HepG2 (cell line): ENCODE results near the gene CIAPIN1. TPM values are rescaled to one million over a fixed set of nuclear protein-coding genes. Genes with fewer than 3 reads are reported as not detected.
A peak's percentile ranks its signal among the peaks of the same experiment; 100 is the strongest.

ENCODE experiments used
- ARID2 ChIP-seq: sonication (generic); formaldehyde crosslinking; IDR thresholded peaks from 2 replicates; pipeline ENCODE4 v1.8.1; 2022; ENCODE audit warnings: mild to moderate bottlenecking, missing genetic modification reagents, borderline replicate concordance
- ATF7 ChIP-seq, 2 experiments: fragments of 450-650 bp in 1 of 2; sonication (generic) in 1 of 2; formaldehyde crosslinking in 1 of 2; IDR thresholded peaks; 2 replicates each; pipeline versions ENCODE4 v1.4.0 to v1.6.1; 2016 to 2020; ENCODE audit warnings: antibody characterized with exemption in 1 of 2, mild to moderate bottlenecking in 1 of 2, missing genetic modification reagents in 1 of 2
- PAF1 ChIP-seq: IDR thresholded peaks from 2 replicates; pipeline ENCODE4 v1.6.1; 2016; ENCODE audit warnings: missing genetic modification reagents, missing compliant biosample characterization
- REXO4 ChIP-seq: sonication (generic); formaldehyde crosslinking; IDR thresholded peaks from 2 replicates; pipeline ENCODE4 v1.8.0; 2022; ENCODE audit warnings: missing genetic modification reagents, mild to moderate bottlenecking, borderline replicate concordance
- SRY ChIP-seq: sonication (generic); formaldehyde crosslinking; IDR thresholded peaks from 2 replicates; pipeline ENCODE4 v1.8.0; 2022; ENCODE audit warnings: mild to moderate bottlenecking, missing genetic modification reagents
- TMF1 ChIP-seq: sonication (generic); formaldehyde crosslinking; IDR thresholded peaks from 2 replicates; pipeline ENCODE4 v1.8.1; 2022; ENCODE audit warnings: low read depth, missing genetic modification reagents
- ZFX ChIP-seq: sonication (generic); formaldehyde crosslinking; IDR thresholded peaks from 2 replicates; pipeline ENCODE4 v1.4.0; 2020; ENCODE audit warnings: mild to moderate bottlenecking, low read depth, missing genetic modification reagents, moderate library complexity
- ZNF569 ChIP-seq: sonication (generic); formaldehyde crosslinking; IDR thresholded peaks from 2 replicates; pipeline ENCODE4 v1.5.0; 2020; ENCODE audit warnings: mild to moderate bottlenecking, missing genetic modification reagents, moderate library complexity, borderline replicate concordance
- ZNF652 ChIP-seq: IDR thresholded peaks from 2 replicates; pipeline ENCODE4 v1.6.1; 2016; ENCODE audit warnings: low read depth, borderline replicate concordance
- ZNF768 ChIP-seq: sonication (generic); formaldehyde crosslinking; IDR thresholded peaks from 2 replicates; pipeline ENCODE4 v1.4.0; 2020; ENCODE audit warnings: missing genetic modification reagents
- ZNF878 ChIP-seq: sonication (generic); formaldehyde crosslinking; IDR thresholded peaks from 2 replicates; pipeline ENCODE4 v1.8.1; 2023; ENCODE audit warnings: mild to moderate bottlenecking, missing genetic modification reagents, moderate library complexity
- polyA plus RNA-seq, 8 experiments: library from polyadenylated mRNA; depleted of rRNA in 3 of 8; stranded (reverse) in 7 of 8; unstranded in 1 of 8; fragments of >200 nt; fragmentation: Illumina TruSeq in 4 of 8; extraction: Trizol in 4 of 8; gene quantifications; 2 replicates each; pipeline versions ENCODE4 v1.2.1 to v1.2.3, GENCODE V29; 2011 to 2016; ENCODE audit warnings: low read depth in 4 of 8, missing spikeins in 1 of 8, mixed read lengths in 1 of 8; ENCODE audit not compliant: insufficient read depth in 1 of 8
- total RNA-seq, 5 experiments: library from RNA; depleted of rRNA; stranded (reverse); fragments of >200 nt; fragmentation: Illumina TruSeq; extraction: Trizol; gene quantifications; 2 replicates each; pipeline ENCODE4 v1.2.3, GENCODE V29; 2016; ENCODE audit warnings: low read depth in 1 of 5
- TF ChIP-seq, protein P1 (sequence below): sonication (generic); formaldehyde crosslinking; conservative IDR thresholded peaks from 2 replicates; pipeline ENCODE4 v1.4.0; 2020; ENCODE audit warnings: missing genetic modification reagents

CIAPIN1 gene
- total and polyA plus RNA-seq, 2 of the 13 experiments (the other 11 are each of a cell fraction or from before 2014, with no cell fraction given): 69.3 to 89.7 TPM

DNA sequence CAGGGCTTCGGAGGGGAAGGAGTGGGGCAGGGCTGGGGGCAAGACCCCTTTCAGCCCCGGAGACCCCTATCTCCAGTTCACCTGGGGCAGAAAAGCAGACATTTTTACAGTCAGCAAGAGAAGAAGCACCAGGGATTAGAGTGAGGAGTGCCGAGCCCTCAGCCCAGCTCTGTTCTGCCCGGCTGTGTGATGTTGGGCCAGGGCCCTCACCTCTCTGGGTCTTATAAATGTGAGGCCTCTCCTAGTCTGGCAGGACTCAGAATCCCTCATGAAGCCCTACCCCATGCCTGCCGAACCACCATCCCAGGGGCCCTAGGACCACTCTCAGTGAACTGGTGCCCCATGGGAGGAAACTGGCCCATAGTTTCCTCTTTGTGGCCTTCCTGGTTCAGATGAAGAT lies 62.1 kb downstream of the CIAPIN1 start (continued):
- TF ChIP-seq SRY (CRISPR knock-in tag) (no peak), PAF1 (CRISPR knock-in tag) (no peak), ARID2 (CRISPR knock-in tag) (no peak), REXO4 (CRISPR knock-in tag) (no peak), TMF1 (CRISPR knock-in tag) (0 out of 2 replicates have a peak, but pooled peaks have one; percentile 33), ZNF652 (CRISPR knock-in tag) (no peak), ZNF569 (no peak), ZNF878 (CRISPR knock-in tag) (no peak), ZFX (CRISPR knock-in tag) (peak; percentile 15; the same call in 1 of the 2 replicates), ZNF768 (CRISPR knock-in tag) (peak; percentile 96), ATF7 (IDR thresholded peaks at IDR 0.05) (no peak), ATF7 (CRISPR knock-in tag; IDR thresholded peaks at IDR 0.05) (no peak)
- TF ChIP-seq, protein P1, sequence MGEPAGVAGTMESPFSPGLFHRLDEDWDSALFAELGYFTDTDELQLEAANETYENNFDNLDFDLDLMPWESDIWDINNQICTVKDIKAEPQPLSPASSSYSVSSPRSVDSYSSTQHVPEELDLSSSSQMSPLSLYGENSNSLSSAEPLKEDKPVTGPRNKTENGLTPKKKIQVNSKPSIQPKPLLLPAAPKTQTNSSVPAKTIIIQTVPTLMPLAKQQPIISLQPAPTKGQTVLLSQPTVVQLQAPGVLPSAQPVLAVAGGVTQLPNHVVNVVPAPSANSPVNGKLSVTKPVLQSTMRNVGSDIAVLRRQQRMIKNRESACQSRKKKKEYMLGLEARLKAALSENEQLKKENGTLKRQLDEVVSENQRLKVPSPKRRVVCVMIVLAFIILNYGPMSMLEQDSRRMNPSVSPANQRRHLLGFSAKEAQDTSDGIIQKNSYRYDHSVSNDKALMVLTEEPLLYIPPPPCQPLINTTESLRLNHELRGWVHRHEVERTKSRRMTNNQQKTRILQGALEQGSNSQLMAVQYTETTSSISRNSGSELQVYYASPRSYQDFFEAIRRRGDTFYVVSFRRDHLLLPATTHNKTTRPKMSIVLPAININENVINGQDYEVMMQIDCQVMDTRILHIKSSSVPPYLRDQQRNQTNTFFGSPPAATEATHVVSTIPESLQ: no peak
